Astrocyte of the hippocampus (primary cell): ENCODE measurements around the gene HGFAC.
"Not testable (repeated sequence)": the region's sequence is repeated elsewhere in the genome, so short reads cannot be mapped to it uniquely, and the experiment has no call there.

Experiments
- DNase-seq: peaks from one replicate; pipeline ENCODE4 v3.0.0; 2011; ENCODE audit warnings: low read depth, low spot score

The HGFAC gene

GRCh38 chr4:3411190-3411589 lies 30.6 kb upstream of the HGFAC start:
- DNase-seq, result not testable (repeated sequence)

GRCh38 chr4:3411676-3412075 lies 30.1 kb upstream of the HGFAC start:
- no peak for DNase-seq

- DNase-seq, result no peak
Measured at GRCh38 chr4:3412257-3413020, 29.3 kb upstream of the HGFAC start.

- no peak for DNase-seq
Measured at GRCh38 chr4:3413217-3413671, 28.5 kb upstream of the HGFAC start.

- no peak for DNase-seq
Measured at GRCh38 chr4:3413675-3414420, 27.9 kb upstream of the HGFAC start.

GRCh38 chr4:3414421-3415279 lies 27.1 kb upstream of the HGFAC start:
- no peak for DNase-seq

- DNase-seq, result no peak
Measured at GRCh38 chr4:3415471-3416141, 26.2 kb upstream of the HGFAC start.

GRCh38 chr4:3416270-3416669 lies 25.5 kb upstream of the HGFAC start:
- DNase-seq, result no peak

GRCh38 chr4:3416821-3417221 lies 24.9 kb upstream of the HGFAC start:
- DNase-seq, result no peak

GRCh38 chr4:3417448-3417847 lies 24.3 kb upstream of the HGFAC start:
- DNase-seq, result no peak

GRCh38 chr4:3418029-3418762 lies 23.6 kb upstream of the HGFAC start:
- DNase-seq, result no peak

- DNase-seq, result no peak
Measured at GRCh38 chr4:3419836-3420605, 21.7 kb upstream of the HGFAC start.

GRCh38 chr4:3420606-3420955 lies 21.2 kb upstream of the HGFAC start:
- no peak for DNase-seq

- DNase-seq, result no peak
Measured at GRCh38 chr4:3420956-3421355, 20.8 kb upstream of the HGFAC start.

- DNase-seq, result no peak
Measured at GRCh38 chr4:3421470-3421869, 20.3 kb upstream of the HGFAC start.

GRCh38 chr4:3422241-3422801 lies 19.4 kb upstream of the HGFAC start:
- DNase-seq, result no peak

GRCh38 chr4:3422808-3423297 lies 18.9 kb upstream of the HGFAC start:
- DNase-seq, result no peak

GRCh38 chr4:3423406-3423805 lies 18.4 kb upstream of the HGFAC start:
- DNase-seq, result no peak

- DNase-seq, result no peak
Measured at GRCh38 chr4:3423952-3424351, 17.8 kb upstream of the HGFAC start.
